ENCODE measurements around the gene CTDSPL. TPM values are rescaled to one million over a fixed set of nuclear protein-coding genes. Genes with fewer than 3 reads are reported as not detected.

The CTDSPL gene
- total and polyA plus RNA-seq, 2 of the 8 experiments (the other 6 are each of a cell fraction or from before 2014, with no cell fraction given) = 20.3 to 42.2 TPM

DNA sequence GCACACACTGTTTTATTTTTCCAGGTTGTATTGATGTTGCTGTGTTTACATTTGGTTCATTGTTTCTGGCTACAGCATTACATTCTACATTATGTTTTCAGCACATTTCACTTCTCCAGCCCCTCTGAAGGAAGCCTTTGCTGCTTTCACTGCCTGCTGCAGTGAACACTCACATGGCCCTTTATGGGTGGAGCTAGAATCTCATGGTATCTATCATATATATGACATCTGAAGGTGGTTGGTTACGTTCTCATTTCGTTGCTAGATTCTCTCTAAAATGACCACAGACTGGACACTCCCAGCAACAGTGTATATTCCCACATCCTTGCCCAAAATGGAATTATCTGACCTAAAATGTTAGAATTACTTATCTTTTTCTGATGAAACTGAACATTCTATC is 35.2 kb upstream of the CTDSPL start (continued):
- no peak for TF ChIP-seq EP300 (IDR thresholded peaks at IDR 0.05; ENCODE audit: borderline replicate concordance in 1 of 2, low read depth in 2 of 2, low read length in 2 of 2)
- TF ChIP-seq, protein P1, sequence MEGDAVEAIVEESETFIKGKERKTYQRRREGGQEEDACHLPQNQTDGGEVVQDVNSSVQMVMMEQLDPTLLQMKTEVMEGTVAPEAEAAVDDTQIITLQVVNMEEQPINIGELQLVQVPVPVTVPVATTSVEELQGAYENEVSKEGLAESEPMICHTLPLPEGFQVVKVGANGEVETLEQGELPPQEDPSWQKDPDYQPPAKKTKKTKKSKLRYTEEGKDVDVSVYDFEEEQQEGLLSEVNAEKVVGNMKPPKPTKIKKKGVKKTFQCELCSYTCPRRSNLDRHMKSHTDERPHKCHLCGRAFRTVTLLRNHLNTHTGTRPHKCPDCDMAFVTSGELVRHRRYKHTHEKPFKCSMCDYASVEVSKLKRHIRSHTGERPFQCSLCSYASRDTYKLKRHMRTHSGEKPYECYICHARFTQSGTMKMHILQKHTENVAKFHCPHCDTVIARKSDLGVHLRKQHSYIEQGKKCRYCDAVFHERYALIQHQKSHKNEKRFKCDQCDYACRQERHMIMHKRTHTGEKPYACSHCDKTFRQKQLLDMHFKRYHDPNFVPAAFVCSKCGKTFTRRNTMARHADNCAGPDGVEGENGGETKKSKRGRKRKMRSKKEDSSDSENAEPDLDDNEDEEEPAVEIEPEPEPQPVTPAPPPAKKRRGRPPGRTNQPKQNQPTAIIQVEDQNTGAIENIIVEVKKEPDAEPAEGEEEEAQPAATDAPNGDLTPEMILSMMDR (IDR thresholded peaks at IDR 0.05; ENCODE audit: control extremely low read depth in 1 of 3, insufficient read depth in 1 of 3, low read depth in 1 of 3, low read length in 3 of 3) = no peak
- TF ChIP-seq CTBP2 (IDR thresholded peaks at IDR 0.05; ENCODE audit: borderline replicate concordance, insufficient read depth, insufficient read length, low read length) = no peak
- TF ChIP-seq TBP (IDR thresholded peaks at IDR 0.05; ENCODE audit: low read depth, low read length) = no peak
- no peak for TF ChIP-seq KDM5A (IDR thresholded peaks at IDR 0.05; ENCODE audit: low read length)
- no peak for TF ChIP-seq BRCA1 (IDR thresholded peaks at IDR 0.05; ENCODE audit: low read depth, low read length)
- TF ChIP-seq ZNF274 (IDR thresholded peaks at IDR 0.05; ENCODE audit: borderline replicate concordance, extremely low read depth, low read length) = no peak
- TF ChIP-seq POLR2A (IDR thresholded peaks at IDR 0.05; ENCODE audit: control extremely low read depth in 1 of 2, low read depth in 2 of 2, low read length in 2 of 2) = no peak
